ENCODE data around the gene LRRC8C. TPM values are rescaled to one million over a fixed set of nuclear protein-coding genes. Genes with fewer than 3 reads are reported as not detected.

Gene LRRC8C
- total RNA-seq, 6 donors from 2014 or later, result 5.2 to 12.5 (median 11.6) TPM

DNA sequence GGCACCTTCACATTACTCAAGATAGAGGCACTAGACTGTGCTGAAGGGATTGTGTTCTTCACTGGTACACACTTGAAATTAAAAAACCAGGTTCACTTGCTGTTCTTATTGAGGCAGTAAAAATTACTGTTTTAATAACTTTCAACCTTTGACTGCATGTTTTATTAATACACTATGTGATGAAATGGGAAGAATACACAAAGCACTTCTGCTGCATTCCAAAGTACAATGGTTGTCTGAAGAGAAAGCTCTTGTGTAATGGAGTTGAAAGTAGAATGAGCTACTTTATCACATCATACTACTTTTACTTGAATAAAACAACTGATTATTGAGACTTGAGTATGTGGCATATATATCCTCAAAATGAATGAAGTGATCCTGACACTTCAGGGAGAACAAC lies 49.7 kb downstream of the LRRC8C start:
- H3K9me3 ChIP-seq, result no peaks in the 10 kb centered on the region
- no peak overlapping the region for H3K27ac ChIP-seq
- no peak overlapping the region for H3K4me3 ChIP-seq
- no peaks in the 10 kb centered on the region for H3K27me3 ChIP-seq
- peaks cover 0 to 7% (median 0%) of the 10 kb centered on the region in 4 donors for H3K36me3 ChIP-seq
- DNase-seq (no peak), ATAC-seq (ENCODE audit: low FRiP score in 2 of 2) (no peak)
- no peak for TF ChIP-seq EP300 (IDR thresholded peaks at IDR 0.05)
- TF ChIP-seq, protein P1, sequence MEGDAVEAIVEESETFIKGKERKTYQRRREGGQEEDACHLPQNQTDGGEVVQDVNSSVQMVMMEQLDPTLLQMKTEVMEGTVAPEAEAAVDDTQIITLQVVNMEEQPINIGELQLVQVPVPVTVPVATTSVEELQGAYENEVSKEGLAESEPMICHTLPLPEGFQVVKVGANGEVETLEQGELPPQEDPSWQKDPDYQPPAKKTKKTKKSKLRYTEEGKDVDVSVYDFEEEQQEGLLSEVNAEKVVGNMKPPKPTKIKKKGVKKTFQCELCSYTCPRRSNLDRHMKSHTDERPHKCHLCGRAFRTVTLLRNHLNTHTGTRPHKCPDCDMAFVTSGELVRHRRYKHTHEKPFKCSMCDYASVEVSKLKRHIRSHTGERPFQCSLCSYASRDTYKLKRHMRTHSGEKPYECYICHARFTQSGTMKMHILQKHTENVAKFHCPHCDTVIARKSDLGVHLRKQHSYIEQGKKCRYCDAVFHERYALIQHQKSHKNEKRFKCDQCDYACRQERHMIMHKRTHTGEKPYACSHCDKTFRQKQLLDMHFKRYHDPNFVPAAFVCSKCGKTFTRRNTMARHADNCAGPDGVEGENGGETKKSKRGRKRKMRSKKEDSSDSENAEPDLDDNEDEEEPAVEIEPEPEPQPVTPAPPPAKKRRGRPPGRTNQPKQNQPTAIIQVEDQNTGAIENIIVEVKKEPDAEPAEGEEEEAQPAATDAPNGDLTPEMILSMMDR (IDR thresholded peaks at IDR 0.05), result no peak
- no peak for TF ChIP-seq POLR2AphosphoS5 (IDR thresholded peaks at IDR 0.05)
- TF ChIP-seq POLR2A (IDR thresholded peaks at IDR 0.05), result no peak
- no peaks in the 10 kb centered on the region for H3K4me1 ChIP-seq

DNA sequence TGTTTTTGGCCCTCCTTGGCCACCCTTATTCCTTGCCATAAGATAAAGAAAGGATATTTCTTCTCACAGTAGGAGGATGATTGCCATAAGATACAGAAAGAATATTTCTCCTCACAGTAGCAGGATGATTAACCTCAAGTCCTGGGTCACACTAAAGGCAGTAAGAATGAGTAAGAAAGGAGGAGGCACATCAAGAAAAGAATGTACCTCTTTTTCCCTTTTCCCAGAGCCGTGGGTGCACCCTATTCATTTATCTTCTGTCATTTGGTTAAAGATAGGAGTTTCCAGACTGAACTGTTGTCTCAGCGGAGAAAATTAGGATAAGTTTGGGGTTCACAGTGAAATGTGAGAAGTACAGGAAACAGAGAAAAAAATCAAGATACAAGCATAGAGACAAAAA lies 52.5 kb downstream of the LRRC8C start:
- Histone ChIP-seq H3K36me3 (peaks cover 0 to 15% (median 0%) of the 10 kb centered on the region in 4 donors), H3K27ac (no peak overlapping the region), H3K27me3 (no peaks in the 10 kb centered on the region), H3K4me1 (peaks cover 0 to 4% (median 0%) of the 10 kb centered on the region in 4 donors), H3K9me3 (no peaks in the 10 kb centered on the region), H3K4me3 (no peak overlapping the region)
- TF ChIP-seq, protein P1 (IDR thresholded peaks at IDR 0.05), result no peak
- TF ChIP-seq POLR2AphosphoS5 (IDR thresholded peaks at IDR 0.05), result no peak
- no peak for TF ChIP-seq POLR2A (IDR thresholded peaks at IDR 0.05)
- TF ChIP-seq EP300 (IDR thresholded peaks at IDR 0.05), result no peak
- DNase-seq, result no peak
- 93 to 96% methylated on average over 2 of the region's 2 CpGs for WGBS, 2 donors
- ATAC-seq (ENCODE audit: low FRiP score in 2 of 2), result no peak

DNA sequence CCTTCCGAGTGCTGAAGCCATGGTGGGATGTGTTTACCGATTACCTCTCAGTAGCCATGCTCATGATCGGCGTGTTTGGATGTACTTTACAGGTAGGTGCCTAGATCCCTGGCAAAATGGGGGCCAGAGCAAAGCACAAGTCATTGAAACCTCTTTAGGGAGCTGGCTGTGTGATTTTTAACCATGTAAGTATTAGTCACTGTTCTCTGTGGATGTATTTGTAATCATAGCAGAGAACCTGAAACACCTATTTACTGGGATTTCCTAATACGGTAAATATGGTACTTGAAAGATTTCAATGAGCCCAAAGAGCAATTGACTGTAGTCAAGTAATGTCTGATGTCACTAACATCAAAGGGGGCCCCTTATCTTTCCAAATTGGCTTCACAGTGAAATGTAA lies 53.6 kb downstream of the LRRC8C start:
- DNase-seq (no peak), ATAC-seq (ENCODE audit: low FRiP score in 2 of 2) (peak in 1 of 2 donors; percentile 46)
- H3K36me3 ChIP-seq, result peaks cover 0 to 15% (median 0%) of the 10 kb centered on the region in 4 donors
- H3K27me3 ChIP-seq, result no peaks in the 10 kb centered on the region
- peaks cover 0 to 12% (median 1%) of the 10 kb centered on the region in 4 donors for H3K4me1 ChIP-seq
- no peak overlapping the region for H3K4me3 ChIP-seq
- no peaks in the 10 kb centered on the region for H3K9me3 ChIP-seq
- TF ChIP-seq POLR2AphosphoS5 (IDR thresholded peaks at IDR 0.05) (no peak), POLR2A (IDR thresholded peaks at IDR 0.05) (no peak), EP300 (IDR thresholded peaks at IDR 0.05) (no peak)
- TF ChIP-seq, protein P1 (IDR thresholded peaks at IDR 0.05), result no peak
- WGBS, 2 donors, result 76 to 79% methylated on average over 5 of the region's 5 CpGs
- H3K27ac ChIP-seq, result no peak overlapping the region

DNA sequence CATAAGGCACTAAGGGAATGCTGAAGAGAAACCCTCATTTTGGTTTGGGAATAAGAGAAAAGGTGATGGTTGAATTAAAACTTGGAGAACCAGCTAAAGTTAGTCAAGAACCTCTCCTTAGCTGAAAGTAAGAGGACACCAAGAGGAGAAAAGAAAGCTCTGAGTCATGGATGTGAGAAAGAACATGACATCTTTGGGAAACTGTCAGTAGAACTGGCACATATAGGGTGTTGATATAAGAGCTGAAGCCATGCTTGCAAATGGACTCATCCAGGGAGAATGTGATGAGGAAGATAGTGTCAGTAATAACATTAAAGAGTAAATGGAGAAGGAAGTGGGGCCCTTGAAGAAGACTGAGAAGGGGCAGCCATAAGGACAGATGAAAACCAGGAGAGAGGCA lies 54.3 kb downstream of the LRRC8C start:
- H3K36me3 ChIP-seq, result peaks cover 0 to 15% (median 0%) of the 10 kb centered on the region in 4 donors
- H3K4me3 ChIP-seq, result no peak overlapping the region
- no peak overlapping the region for H3K27ac ChIP-seq
- TF ChIP-seq, protein P1 (IDR thresholded peaks at IDR 0.05), result no peak
- TF ChIP-seq POLR2A (IDR thresholded peaks at IDR 0.05) (no peak), POLR2AphosphoS5 (IDR thresholded peaks at IDR 0.05) (no peak), EP300 (IDR thresholded peaks at IDR 0.05) (no peak)
- H3K4me1 ChIP-seq, result peaks cover 1 to 19% (median 6%) of the 10 kb centered on the region in 4 donors
- no peaks in the 10 kb centered on the region for H3K9me3 ChIP-seq
- DNase-seq (no peak), ATAC-seq (ENCODE audit: low FRiP score in 2 of 2) (no peak)
- no peaks in the 10 kb centered on the region for H3K27me3 ChIP-seq

DNA sequence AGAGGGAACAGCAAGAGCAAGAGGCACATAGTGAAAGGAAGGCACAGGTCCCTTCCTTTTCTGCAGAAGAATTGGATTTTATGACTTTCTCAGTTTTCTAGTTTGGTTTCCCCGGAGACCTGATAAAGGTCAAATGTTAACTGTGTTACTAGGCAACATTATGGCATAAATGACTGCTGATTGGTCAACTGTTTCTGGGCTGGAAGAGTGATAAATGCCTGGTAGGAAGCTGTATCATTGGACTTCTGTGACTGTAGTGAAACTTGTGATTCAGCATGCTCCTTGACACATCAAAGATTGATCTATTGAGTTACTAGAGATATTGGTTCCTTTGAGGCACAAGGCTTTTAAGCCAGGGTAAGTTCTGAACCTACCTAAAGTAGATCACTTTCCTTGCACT lies 55.7 kb downstream of the LRRC8C start:
- H3K9me3 ChIP-seq, result no peaks in the 10 kb centered on the region
- no peak overlapping the region for H3K27ac ChIP-seq
- ATAC-seq (ENCODE audit: low FRiP score in 2 of 2), result no peak
- peaks cover 13 to 29% (median 17%) of the 10 kb centered on the region in 4 donors for H3K4me1 ChIP-seq
- 82 to 85% methylated on average over 1 of the region's 1 CpG for WGBS, 2 donors
- H3K36me3 ChIP-seq, result peaks cover 0 to 15% (median 0%) of the 10 kb centered on the region in 4 donors
- no peak overlapping the region for H3K4me3 ChIP-seq
- TF ChIP-seq EP300 (IDR thresholded peaks at IDR 0.05), result no peak
- no peak for TF ChIP-seq POLR2A (IDR thresholded peaks at IDR 0.05)
- TF ChIP-seq, protein P1 (IDR thresholded peaks at IDR 0.05), result no peak
- TF ChIP-seq POLR2AphosphoS5 (IDR thresholded peaks at IDR 0.05), result no peak
- no peak for DNase-seq
- H3K27me3 ChIP-seq, result no peaks in the 10 kb centered on the region

Data from upper lobe of left lung (tissue), 6 donors.